Mammary epithelial cell (primary cell): ENCODE measurements around the gene ATP1B4.

ENCODE experiments used
- CTCF ChIP-seq, 2 donors: IDR thresholded peaks in 1 of 2; conservative IDR thresholded peaks in 1 of 2; 2 replicates each; pipeline ENCODE4 v1.5.1; 2011 to 2012; ENCODE audit warnings: inconsistent platforms in 2 of 2, low read length in 2 of 2, mild to moderate bottlenecking in 2 of 2, control low read depth in 1 of 2, low read depth in 1 of 2; ENCODE audit not compliant: insufficient read depth in 1 of 2; ENCODE audit errors: extremely low read depth in 1 of 2
- EZH2 ChIP-seq: IDR thresholded peaks from 2 replicates; pipeline ENCODE4 v1.6.1; 2012; ENCODE audit warnings: low read length, inconsistent platforms, borderline replicate concordance

GRCh38 chrX:120379937-120380681, 18.2 kb downstream of the ATP1B4 start:
- no peak for TF ChIP-seq CTCF (conservative IDR thresholded peaks at IDR 0.05 in 1 of 2, IDR thresholded peaks at IDR 0.05 in 1 of 2; ENCODE audit: extremely low read depth in 1 of 2, insufficient read depth in 1 of 2, low read depth in 1 of 2, low read length in 2 of 2)
- no peak for TF ChIP-seq EZH2
